Inflammatory macrophage treated with lipopolysaccharide for 4 hours (primary cell): Measurements from ENCODE around the gene AP3S2.
"Not testable (repeated sequence)": the region's sequence is repeated elsewhere in the genome, so short reads cannot be mapped to it uniquely, and the experiment has no call there.

ENCODE experiments used
- DNase-seq: peaks from one replicate; pipeline ENCODE4 v3.0.0-alpha.2; 2020

Gene AP3S2

GRCh38 chr15:89797678-89798201, 96.1 kb downstream of the AP3S2 start:
- DNase-seq: no peak

- DNase-seq: no peak
Measured at GRCh38 chr15:89795996-89796395, 97.8 kb downstream of the AP3S2 start.

GRCh38 chr15:89794627-89795241, 99.1 kb downstream of the AP3S2 start:
- DNase-seq: no peak

DNA sequence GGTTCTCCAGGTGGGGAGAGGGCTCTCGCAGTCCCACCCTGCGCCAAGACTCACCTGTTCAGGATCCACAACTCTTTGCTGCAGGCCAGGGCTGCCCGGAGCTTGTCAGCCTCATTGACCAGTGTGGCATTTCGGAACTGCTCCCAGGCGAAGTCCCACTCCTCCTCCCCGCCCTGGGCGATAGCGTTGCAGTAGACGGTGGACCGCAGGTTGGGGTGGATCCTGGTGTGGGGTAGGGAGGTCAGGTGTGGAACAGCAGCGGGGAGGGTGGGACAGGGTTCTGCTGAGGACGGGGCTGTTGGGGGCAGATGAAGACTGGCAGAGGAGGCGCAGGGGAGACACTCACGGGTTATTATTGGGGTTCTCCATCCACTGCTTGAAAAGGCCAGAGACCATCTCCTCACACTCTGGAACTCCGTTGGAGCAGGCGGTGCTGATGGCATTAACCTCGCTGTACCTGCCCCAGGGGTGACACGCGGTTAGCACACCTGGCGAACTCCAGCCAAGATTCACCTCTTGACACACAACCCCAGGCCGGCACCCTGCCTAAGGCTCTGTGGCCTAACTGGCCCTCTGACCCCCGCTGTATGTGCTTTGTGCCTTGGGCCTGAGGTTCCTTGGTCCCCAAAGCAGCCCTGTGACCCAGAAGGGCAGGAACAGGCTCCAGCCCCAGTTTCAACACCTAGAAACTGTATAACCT, 101.5 kb downstream of the AP3S2 start:
- DNase-seq: no peak

DNA sequence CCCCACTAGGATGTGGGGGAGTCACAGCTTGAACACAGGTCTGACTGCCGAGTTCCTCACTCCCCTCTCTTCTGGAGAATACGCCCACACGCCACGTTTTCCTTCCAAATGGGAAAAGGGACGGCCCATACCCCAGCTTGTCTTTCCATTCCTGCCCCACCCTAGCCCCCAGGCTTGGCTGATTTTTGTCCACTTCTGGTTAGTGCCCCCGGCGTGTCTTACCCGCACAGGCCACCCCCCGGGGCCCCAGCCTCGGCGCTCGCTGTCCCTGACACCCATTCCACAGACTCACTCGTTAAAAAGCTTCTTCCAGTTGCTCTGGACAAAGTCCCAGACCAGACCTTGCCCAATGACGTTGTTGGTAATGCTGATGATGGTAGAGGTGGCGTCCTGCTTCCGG, 103.1 kb downstream of the AP3S2 start:
- no peak for DNase-seq

DNA sequence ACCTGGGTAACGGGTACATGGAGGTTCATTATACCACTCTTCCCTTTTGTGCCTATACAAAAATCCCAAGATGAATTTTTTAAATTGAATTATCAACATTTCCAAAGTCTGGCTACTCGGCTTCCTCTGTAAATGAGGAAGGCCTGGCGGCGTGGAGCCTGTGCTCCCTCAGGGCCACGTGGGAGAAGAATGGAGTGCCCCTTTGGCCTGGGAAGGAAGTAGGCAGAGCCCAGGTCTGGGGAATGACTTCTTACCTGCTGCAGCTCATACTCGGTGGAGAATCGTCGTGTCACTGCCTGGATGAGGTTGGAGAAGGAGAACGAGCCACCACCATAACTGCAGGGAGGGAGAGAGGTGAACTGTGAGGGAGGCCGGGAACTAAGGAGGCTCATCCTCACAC, 103.6 kb downstream of the AP3S2 start:
- no peak for DNase-seq

DNA sequence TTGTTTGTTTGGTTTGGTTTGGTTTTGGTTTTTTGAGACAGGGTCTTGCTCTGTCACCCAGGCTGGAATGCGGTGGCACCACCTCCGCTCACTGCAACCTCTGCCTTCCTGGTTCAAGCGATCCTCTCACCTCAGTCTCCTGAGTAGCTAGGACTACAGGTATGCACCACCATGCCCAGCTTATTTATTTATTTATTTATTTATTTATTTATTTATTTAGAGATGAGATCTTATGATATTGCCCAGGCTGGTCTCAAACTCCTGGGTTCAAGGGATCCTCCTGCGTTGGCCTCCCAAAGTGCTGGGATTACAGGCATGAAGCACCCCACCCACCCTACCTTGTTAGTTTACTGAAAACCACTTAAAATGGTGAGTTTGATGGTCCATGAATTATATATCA, 105.2 kb downstream of the AP3S2 start:
- DNase-seq: not testable (repeated sequence)

- no peak for DNase-seq
Measured at GRCh38 chr15:89787944-89788343, 105.8 kb downstream of the AP3S2 start.

- no peak for DNase-seq
Measured at GRCh38 chr15:89785774-89786140, 108.0 kb downstream of the AP3S2 start.

DNA sequence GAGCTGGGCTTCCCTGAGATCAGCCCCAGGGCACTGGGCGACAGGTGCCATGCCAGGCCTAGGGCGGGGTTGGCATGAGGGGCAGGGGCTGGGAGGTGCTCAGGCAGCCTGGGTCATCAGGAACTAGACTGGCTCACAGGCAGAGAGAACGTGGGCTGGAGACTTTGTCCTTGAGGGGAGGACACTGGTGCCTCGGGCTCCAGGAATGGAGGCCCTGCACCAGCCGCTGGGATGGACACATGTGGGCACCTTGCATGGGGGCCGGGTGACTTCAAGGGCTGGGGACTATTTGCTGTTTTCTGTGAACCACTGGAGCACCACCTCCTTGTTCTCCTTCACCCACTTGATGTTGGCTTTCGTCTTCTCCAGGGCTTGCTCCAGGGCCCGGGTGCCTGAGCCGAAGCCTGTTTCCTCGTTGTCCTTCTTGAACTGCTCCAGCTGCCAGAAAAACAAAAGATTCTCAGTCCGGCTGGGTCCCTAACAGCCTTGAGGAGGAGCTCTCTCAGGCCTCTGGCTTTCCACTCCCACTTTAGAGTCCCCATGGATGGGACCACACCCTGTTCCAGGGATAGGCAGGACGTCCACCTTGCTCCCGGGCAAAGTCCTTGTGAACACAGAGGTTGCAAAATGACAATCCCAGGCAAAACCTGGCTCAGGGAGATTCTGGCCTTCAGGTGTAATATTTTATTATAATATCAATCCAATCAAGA, 108.6 kb downstream of the AP3S2 start:
- DNase-seq: no peak

- no peak for DNase-seq
Measured at GRCh38 chr15:89784686-89784960, 109.2 kb downstream of the AP3S2 start.

DNA sequence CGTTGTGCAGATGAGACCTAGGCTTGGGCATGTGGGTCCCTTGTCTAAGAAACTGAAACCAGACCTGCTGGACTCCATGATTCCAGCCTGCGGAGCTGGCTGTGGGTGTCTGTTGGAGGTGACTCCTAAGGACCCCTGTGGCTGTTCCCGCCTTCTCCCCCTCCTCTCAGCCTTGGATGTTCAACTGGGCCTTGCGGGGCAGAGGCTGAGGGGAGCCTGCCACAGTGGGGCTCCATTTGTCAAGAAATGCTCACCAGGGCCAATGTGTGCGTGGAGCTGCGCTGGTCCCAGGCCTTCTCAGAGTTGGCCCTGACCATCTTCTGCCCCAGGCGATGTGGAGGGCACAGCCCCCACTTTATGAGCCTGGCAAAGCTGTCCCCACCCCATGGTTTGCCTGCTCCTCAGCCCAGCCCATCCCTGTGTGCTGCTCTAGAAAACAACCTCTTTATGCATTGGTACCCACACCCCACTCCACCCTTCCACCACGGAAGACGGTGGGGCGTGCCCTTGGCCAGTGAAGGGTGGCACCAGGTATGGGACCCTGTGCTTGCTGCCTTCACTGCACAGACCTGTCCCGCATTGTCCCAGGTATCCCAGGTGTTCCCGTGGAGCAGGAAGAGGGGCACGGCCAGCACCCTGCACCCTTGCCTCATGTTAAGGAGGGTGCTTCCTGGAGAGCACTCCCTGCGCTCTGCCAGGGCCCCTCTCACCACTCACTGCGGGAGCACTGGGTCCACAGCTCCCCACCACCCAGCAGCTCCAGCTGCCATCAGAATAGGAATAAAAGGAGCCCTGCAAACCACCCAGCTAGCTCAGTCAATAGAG, 109.7 kb downstream of the AP3S2 start:
- DNase-seq: no peak

- peak; percentile 19 for DNase-seq
Measured at GRCh38 chr15:89783111-89783860, 110.5 kb downstream of the AP3S2 start.

DNA sequence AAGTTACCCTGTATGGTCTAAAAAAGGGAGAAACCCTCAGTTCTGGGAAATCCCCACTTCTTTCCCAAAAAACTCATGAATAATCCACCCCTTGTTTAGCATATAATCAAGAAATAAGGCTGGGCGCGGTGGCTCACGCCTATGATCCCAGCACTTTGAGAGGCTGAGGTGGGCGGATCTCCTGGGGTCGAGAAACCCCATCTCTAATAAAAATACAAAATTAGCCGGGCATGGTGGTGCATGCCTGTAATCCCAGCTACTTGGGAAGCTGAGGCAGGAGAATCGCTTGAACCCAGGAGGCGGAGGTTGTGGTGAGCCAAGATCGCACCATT, 111.2 kb downstream of the AP3S2 start:
- DNase-seq: not testable (repeated sequence)

GRCh38 chr15:89781891-89782618, 111.7 kb downstream of the AP3S2 start:
- DNase-seq: peak; percentile 97

DNA sequence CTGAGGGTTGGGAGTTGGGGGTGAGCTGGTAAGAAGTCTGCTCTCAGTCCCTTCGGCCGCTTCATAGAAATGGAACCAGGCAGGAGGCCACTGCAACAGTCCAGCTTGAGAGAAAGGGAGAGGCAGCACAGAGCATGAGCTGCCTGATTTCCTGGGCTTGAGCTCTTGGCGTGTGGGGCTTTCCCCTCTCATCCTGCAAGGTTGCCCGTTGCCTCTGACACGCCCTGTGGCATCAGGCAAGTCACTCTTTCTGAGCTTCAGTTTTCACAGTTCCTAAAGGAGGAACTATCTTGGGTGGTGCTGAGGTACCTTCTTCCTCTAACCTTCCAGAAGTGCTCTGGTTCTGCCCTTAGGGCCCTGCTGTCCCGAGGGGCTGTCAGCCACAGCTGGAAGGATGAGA, 112.7 kb downstream of the AP3S2 start:
- DNase-seq: peak; percentile 96

- DNase-seq: peak; percentile 15
Measured at GRCh38 chr15:89780601-89781000, 113.2 kb downstream of the AP3S2 start.
